Osteoblast (primary cell): ENCODE data around the gene XRCC5. TPM values are rescaled to one million over a fixed set of nuclear protein-coding genes. Genes with fewer than 3 reads are reported as not detected.

ENCODE experiments used
- DNase-seq: peaks from one replicate; pipeline ENCODE4 v3.0.0; 2011; ENCODE audit warnings: low spot score, mixed read lengths; ENCODE audit not compliant: insufficient read length; ENCODE audit errors: missing footprints
- H2AFZ ChIP-seq: 2 replicates; pipeline ENCODE4 v1.6.0; 2011; ENCODE audit warnings: mild to moderate bottlenecking, low read length
- H3K27ac ChIP-seq: 2 replicates; pipeline ENCODE4 v1.5.1; 2011; ENCODE audit warnings: mild to moderate bottlenecking, low read depth, low read length, moderate library complexity
- H3K27me3 ChIP-seq: 2 replicates; pipeline ENCODE4 v1.6.0; 2012; ENCODE audit warnings: mild to moderate bottlenecking, control low read depth, inconsistent platforms, low read length, moderate library complexity; ENCODE audit not compliant: insufficient read depth
- H3K36me3 ChIP-seq: 2 replicates; pipeline ENCODE4 v1.5.1; 2011; ENCODE audit warnings: mild to moderate bottlenecking, low read length, control low read depth, moderate library complexity; ENCODE audit not compliant: insufficient read depth
- H3K4me1 ChIP-seq: 2 replicates; pipeline ENCODE4 v1.5.1; 2011; ENCODE audit warnings: mild to moderate bottlenecking, low read length, control low read depth, moderate library complexity; ENCODE audit not compliant: insufficient read depth
- H3K4me2 ChIP-seq: 2 replicates; pipeline ENCODE4 v1.6.0; 2011; ENCODE audit warnings: mild to moderate bottlenecking, low read length; ENCODE audit not compliant: insufficient read depth
- H3K4me3 ChIP-seq: fragments of 200-600 bp; sonication (generic); 3 replicates; pipeline ENCODE4 v1.5.1; 2012; ENCODE audit warnings: mild to moderate bottlenecking, low read length, inconsistent platforms; ENCODE audit not compliant: insufficient read depth
- H3K79me2 ChIP-seq: 2 replicates; pipeline ENCODE4 v1.6.0; 2012; ENCODE audit warnings: mild to moderate bottlenecking, low read length, control low read depth, inconsistent platforms; ENCODE audit not compliant: insufficient read depth
- H3K9me3 ChIP-seq: 2 replicates; pipeline ENCODE4 v1.5.1; 2011; ENCODE audit warnings: low read depth, low read length, control low read depth
- H4K20me1 ChIP-seq: 2 replicates; pipeline ENCODE4 v1.6.0; 2012; ENCODE audit warnings: mild to moderate bottlenecking, low read length, control low read depth; ENCODE audit not compliant: insufficient read depth
- total RNA-seq: library from RNA; depleted of rRNA; stranded (reverse); fragments of >200 nt; gene quantifications from 2 replicates; pipeline ENCODE4 v1.2.3, GENCODE V29; 2012
- TF ChIP-seq, protein P1 (sequence below): IDR thresholded peaks from 2 replicates; pipeline ENCODE4 v1.5.1; 2011; ENCODE audit warnings: mild to moderate bottlenecking, low read depth, low read length, moderate library complexity; ENCODE audit errors: extremely low read depth

XRCC5 gene
- total RNA-seq, 1 donor: 203 TPM

GRCh38 chr2:216147172-216148131 lies 38.3 kb downstream of the XRCC5 start:
- Histone ChIP-seq H3K4me1 (peaks cover 5% of the 10 kb centered on the region), H3K36me3 (peaks cover 82% of the 10 kb centered on the region), H3K4me2 (no peak overlapping the region), H3K27me3 (no peaks in the 10 kb centered on the region), H3K4me3 (no peak overlapping the region), H3K27ac (no peak overlapping the region), H3K9me3 (no peaks in the 10 kb centered on the region), H4K20me1 (peaks cover 7% of the 10 kb centered on the region), H2AFZ (no peak overlapping the region), H3K79me2 (peaks cover 46% of the 10 kb centered on the region)
- DNase-seq: no peak
- TF ChIP-seq, protein P1, sequence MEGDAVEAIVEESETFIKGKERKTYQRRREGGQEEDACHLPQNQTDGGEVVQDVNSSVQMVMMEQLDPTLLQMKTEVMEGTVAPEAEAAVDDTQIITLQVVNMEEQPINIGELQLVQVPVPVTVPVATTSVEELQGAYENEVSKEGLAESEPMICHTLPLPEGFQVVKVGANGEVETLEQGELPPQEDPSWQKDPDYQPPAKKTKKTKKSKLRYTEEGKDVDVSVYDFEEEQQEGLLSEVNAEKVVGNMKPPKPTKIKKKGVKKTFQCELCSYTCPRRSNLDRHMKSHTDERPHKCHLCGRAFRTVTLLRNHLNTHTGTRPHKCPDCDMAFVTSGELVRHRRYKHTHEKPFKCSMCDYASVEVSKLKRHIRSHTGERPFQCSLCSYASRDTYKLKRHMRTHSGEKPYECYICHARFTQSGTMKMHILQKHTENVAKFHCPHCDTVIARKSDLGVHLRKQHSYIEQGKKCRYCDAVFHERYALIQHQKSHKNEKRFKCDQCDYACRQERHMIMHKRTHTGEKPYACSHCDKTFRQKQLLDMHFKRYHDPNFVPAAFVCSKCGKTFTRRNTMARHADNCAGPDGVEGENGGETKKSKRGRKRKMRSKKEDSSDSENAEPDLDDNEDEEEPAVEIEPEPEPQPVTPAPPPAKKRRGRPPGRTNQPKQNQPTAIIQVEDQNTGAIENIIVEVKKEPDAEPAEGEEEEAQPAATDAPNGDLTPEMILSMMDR: no peak

DNA sequence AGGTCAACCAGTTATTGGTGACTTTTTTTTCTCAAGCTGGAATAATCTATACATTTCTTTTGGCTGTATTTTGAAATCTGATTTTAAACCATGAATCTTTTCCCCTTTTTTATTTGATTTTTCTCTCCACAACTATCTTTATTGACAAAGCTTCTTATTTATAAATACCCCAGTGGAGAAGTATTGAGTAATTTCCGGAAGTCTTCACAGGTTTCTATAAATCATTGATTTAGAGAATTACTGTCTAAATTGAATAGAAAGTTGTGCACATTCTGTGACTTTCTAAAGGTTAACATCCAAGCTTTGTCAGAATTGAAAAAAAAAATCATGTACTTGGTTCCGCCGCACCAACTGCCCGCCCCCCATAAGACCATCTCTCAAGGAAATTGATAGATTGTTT lies 39.8 kb downstream of the XRCC5 start:
- peaks cover 50% of the 10 kb centered on the region for H3K79me2 ChIP-seq
- no peak for DNase-seq
- H3K4me3 ChIP-seq: no peak overlapping the region
- no peak overlapping the region for H2AFZ ChIP-seq
- TF ChIP-seq, protein P1: no peak
- H3K4me2 ChIP-seq: no peak overlapping the region
- peaks cover 84% of the 10 kb centered on the region for H3K36me3 ChIP-seq
- no peaks in the 10 kb centered on the region for H3K9me3 ChIP-seq
- H4K20me1 ChIP-seq: peaks cover 3% of the 10 kb centered on the region
- no peaks in the 10 kb centered on the region for H3K4me1 ChIP-seq
- H3K27ac ChIP-seq: no peak overlapping the region
- no peaks in the 10 kb centered on the region for H3K27me3 ChIP-seq

GRCh38 chr2:216149741-216150140 lies 40.6 kb downstream of the XRCC5 start:
- Histone ChIP-seq H3K4me3 (no peak overlapping the region), H3K27ac (no peak overlapping the region), H3K4me1 (no peaks in the 10 kb centered on the region), H3K27me3 (no peaks in the 10 kb centered on the region), H4K20me1 (peaks cover 3% of the 10 kb centered on the region), H3K79me2 (peaks cover 42% of the 10 kb centered on the region), H2AFZ (no peak overlapping the region), H3K36me3 (peaks cover 83% of the 10 kb centered on the region), H3K9me3 (no peaks in the 10 kb centered on the region), H3K4me2 (no peak overlapping the region)
- no peak for DNase-seq
- TF ChIP-seq, protein P1: no peak

GRCh38 chr2:216151313-216152025 lies 42.3 kb downstream of the XRCC5 start:
- Histone ChIP-seq H3K27me3 (no peaks in the 10 kb centered on the region), H4K20me1 (peaks cover 3% of the 10 kb centered on the region), H3K4me2 (no peak overlapping the region), H3K79me2 (peaks cover 44% of the 10 kb centered on the region), H3K4me3 (no peak overlapping the region), H3K27ac (no peak overlapping the region), H3K4me1 (no peaks in the 10 kb centered on the region), H2AFZ (no peak overlapping the region), H3K9me3 (no peaks in the 10 kb centered on the region), H3K36me3 (peaks cover 85% of the 10 kb centered on the region)
- DNase-seq: no peak
- TF ChIP-seq, protein P1: peak; percentile 40
